Measurements from ENCODE around the gene DCAF6.

The DCAF6 gene

GRCh38 chr1:168004531-168004930 is 68.0 kb downstream of the DCAF6 start:
- Histone ChIP-seq H3K79me2 (ENCODE audit: insufficient read depth, low read length) (no peaks in the 10 kb centered on the region), H3K4me3 (ENCODE audit: low read depth in 1 of 2, low read length in 2 of 2) (no peak overlapping the region), H3K36me3 (ENCODE audit: insufficient read depth, low read length) (peaks cover 47% of the 10 kb centered on the region), H2AFZ (ENCODE audit: low read depth, low read length) (no peak overlapping the region), H3K9me3 (ENCODE audit: insufficient read depth, low read length, severe bottlenecking) (no peaks in the 10 kb centered on the region), H3K4me2 (ENCODE audit: insufficient read depth, low read length) (no peak overlapping the region), H3K27me3 (ENCODE audit: insufficient read depth, low read length, poor library complexity) (no peaks in the 10 kb centered on the region), H3K9ac (ENCODE audit: low read depth, low read length) (no peak overlapping the region), H3K27ac (ENCODE audit: low read length) (no peak overlapping the region), H4K20me1 (ENCODE audit: insufficient read depth, low read length) (no peaks in the 10 kb centered on the region), H3K4me1 (ENCODE audit: insufficient read depth, low read length) (no peaks in the 10 kb centered on the region)
- ATAC-seq (ENCODE audit: insufficient read depth, low read depth): no peak
- TF ChIP-seq EZH2 (IDR thresholded peaks at IDR 0.05; ENCODE audit: borderline replicate concordance, low read depth, low read length, severe bottlenecking) (no peak), CTCF (IDR thresholded peaks at IDR 0.05; ENCODE audit: borderline replicate concordance, extremely low read depth, low read length, poor library complexity, severe bottlenecking) (no peak)
- DNase-seq: no peak

DNA sequence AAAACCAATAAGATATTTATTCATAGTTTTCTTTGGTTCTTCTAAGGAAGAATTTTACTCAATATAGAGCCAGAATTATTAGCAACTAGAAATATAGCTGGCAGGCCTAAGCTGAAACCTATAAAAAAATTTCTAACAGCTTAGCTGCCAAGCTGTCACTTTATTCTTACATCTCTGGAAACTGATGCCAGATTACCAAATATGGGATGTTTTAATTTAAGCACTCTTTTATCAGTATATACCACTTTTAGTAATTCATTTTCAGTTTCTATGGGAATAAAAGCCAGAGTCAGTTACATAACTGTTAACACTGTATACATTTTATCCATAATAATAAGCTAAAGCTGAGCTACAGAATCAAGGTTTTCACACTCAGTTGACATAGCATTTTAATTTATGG is 69.0 kb downstream of the DCAF6 start:
- H3K9ac ChIP-seq (ENCODE audit: low read depth, low read length): no peak overlapping the region
- H3K36me3 ChIP-seq (ENCODE audit: insufficient read depth, low read length): peaks cover 45% of the 10 kb centered on the region
- H2AFZ ChIP-seq (ENCODE audit: low read depth, low read length): no peak overlapping the region
- H3K27ac ChIP-seq (ENCODE audit: low read length): no peak overlapping the region
- H3K4me2 ChIP-seq (ENCODE audit: insufficient read depth, low read length): no peak overlapping the region
- H4K20me1 ChIP-seq (ENCODE audit: insufficient read depth, low read length): no peaks in the 10 kb centered on the region
- no peaks in the 10 kb centered on the region for H3K27me3 ChIP-seq (ENCODE audit: insufficient read depth, low read length, poor library complexity)
- no peaks in the 10 kb centered on the region for H3K9me3 ChIP-seq (ENCODE audit: insufficient read depth, low read length, severe bottlenecking)
- H3K79me2 ChIP-seq (ENCODE audit: insufficient read depth, low read length): no peaks in the 10 kb centered on the region
- TF ChIP-seq EZH2 (IDR thresholded peaks at IDR 0.05; ENCODE audit: borderline replicate concordance, low read depth, low read length, severe bottlenecking): no peak
- TF ChIP-seq CTCF (IDR thresholded peaks at IDR 0.05; ENCODE audit: borderline replicate concordance, extremely low read depth, low read length, poor library complexity, severe bottlenecking): no peak
- no peak for ATAC-seq (ENCODE audit: insufficient read depth, low read depth)
- no peak overlapping the region for H3K4me3 ChIP-seq (ENCODE audit: low read depth in 1 of 2, low read length in 2 of 2)
- H3K4me1 ChIP-seq (ENCODE audit: insufficient read depth, low read length): no peaks in the 10 kb centered on the region
- no peak for DNase-seq

- DNase-seq (no peak), ATAC-seq (ENCODE audit: insufficient read depth, low read depth) (no peak)
- H3K4me1 ChIP-seq (ENCODE audit: insufficient read depth, low read length): no peaks in the 10 kb centered on the region
- H3K27ac ChIP-seq (ENCODE audit: low read length): no peak overlapping the region
- H3K9me3 ChIP-seq (ENCODE audit: insufficient read depth, low read length, severe bottlenecking): no peaks in the 10 kb centered on the region
- no peak overlapping the region for H3K9ac ChIP-seq (ENCODE audit: low read depth, low read length)
- no peak overlapping the region for H3K4me2 ChIP-seq (ENCODE audit: insufficient read depth, low read length)
- H3K27me3 ChIP-seq (ENCODE audit: insufficient read depth, low read length, poor library complexity): no peaks in the 10 kb centered on the region
- H3K4me3 ChIP-seq (ENCODE audit: low read depth in 1 of 2, low read length in 2 of 2): no peak overlapping the region
- H2AFZ ChIP-seq (ENCODE audit: low read depth, low read length): no peak overlapping the region
- no peak for TF ChIP-seq EZH2 (IDR thresholded peaks at IDR 0.05; ENCODE audit: borderline replicate concordance, low read depth, low read length, severe bottlenecking)
- no peak for TF ChIP-seq CTCF (IDR thresholded peaks at IDR 0.05; ENCODE audit: borderline replicate concordance, extremely low read depth, low read length, poor library complexity, severe bottlenecking)
- H3K36me3 ChIP-seq (ENCODE audit: insufficient read depth, low read length): peaks cover 41% of the 10 kb centered on the region
- no peaks in the 10 kb centered on the region for H3K79me2 ChIP-seq (ENCODE audit: insufficient read depth, low read length)
- H4K20me1 ChIP-seq (ENCODE audit: insufficient read depth, low read length): no peaks in the 10 kb centered on the region
These were observed 71.2 kb downstream of the DCAF6 start for GRCh38 chr1:168007691-168008090.

DNA sequence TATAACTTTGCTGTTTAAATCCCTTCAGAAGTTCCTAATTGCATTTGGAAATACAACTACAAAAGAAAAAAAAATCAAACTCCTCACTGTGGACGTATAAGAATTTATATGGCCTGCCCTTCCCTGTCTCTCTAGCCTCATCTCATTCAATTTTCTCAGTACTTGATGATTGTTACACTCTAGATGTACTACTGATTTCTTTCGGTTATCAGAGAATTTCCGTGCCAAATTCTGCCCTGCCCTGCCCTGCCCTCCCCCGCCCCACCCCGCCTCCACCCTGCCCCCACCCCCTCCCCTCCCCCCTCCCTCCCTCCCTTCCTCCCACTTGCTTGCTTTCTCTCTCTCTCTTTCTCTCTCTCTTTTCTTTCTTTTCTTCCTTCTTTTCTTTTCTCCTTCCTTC is 72.1 kb downstream of the DCAF6 start:
- Histone ChIP-seq H3K36me3 (ENCODE audit: insufficient read depth, low read length) (peaks cover 48% of the 10 kb centered on the region), H2AFZ (ENCODE audit: low read depth, low read length) (no peak overlapping the region), H3K79me2 (ENCODE audit: insufficient read depth, low read length) (no peaks in the 10 kb centered on the region)

More for the DNA sequence above, 72.1 kb downstream of the DCAF6 start:
- H3K9me3 ChIP-seq (ENCODE audit: insufficient read depth, low read length, severe bottlenecking): no peaks in the 10 kb centered on the region
- H3K9ac ChIP-seq (ENCODE audit: low read depth, low read length): no peak overlapping the region
- H3K4me3 ChIP-seq (ENCODE audit: low read depth in 1 of 2, low read length in 2 of 2): no peak overlapping the region
- no peak overlapping the region for H3K4me2 ChIP-seq (ENCODE audit: insufficient read depth, low read length)
- TF ChIP-seq CTCF (IDR thresholded peaks at IDR 0.05; ENCODE audit: borderline replicate concordance, extremely low read depth, low read length, poor library complexity, severe bottlenecking): no peak
- H3K4me1 ChIP-seq (ENCODE audit: insufficient read depth, low read length): no peaks in the 10 kb centered on the region
- no peaks in the 10 kb centered on the region for H4K20me1 ChIP-seq (ENCODE audit: insufficient read depth, low read length)
- DNase-seq (no peak), ATAC-seq (ENCODE audit: insufficient read depth, low read depth) (no peak)
- no peaks in the 10 kb centered on the region for H3K27me3 ChIP-seq (ENCODE audit: insufficient read depth, low read length, poor library complexity)
- H3K27ac ChIP-seq (ENCODE audit: low read length): no peak overlapping the region
